HepG2 (cell line): ENCODE results near the gene TOR1A. TPM values are rescaled to one million over a fixed set of nuclear protein-coding genes. Genes with fewer than 3 reads are reported as not detected.

Source experiments
- AHR ChIP-seq: IDR thresholded peaks from 2 replicates; pipeline ENCODE4 v1.6.1; 2018; ENCODE audit warnings: missing genetic modification reagents, missing compliant biosample characterization
- ATF1 ChIP-seq: IDR thresholded peaks from 2 replicates; pipeline ENCODE4 v1.6.1; 2016; ENCODE audit warnings: mild to moderate bottlenecking, control low read depth
- BRCA1 ChIP-seq: sonication (generic); formaldehyde crosslinking; IDR thresholded peaks from 2 replicates; pipeline ENCODE4 v1.4.0; 2020; ENCODE audit warnings: missing genetic modification reagents
- CBX1 ChIP-seq: IDR thresholded peaks from one replicate; pipeline ENCODE4 v1.6.1; 2016; ENCODE audit warnings: antibody characterized with exemption, low read depth
- EEA1 ChIP-seq: sonication (generic); formaldehyde crosslinking; IDR thresholded peaks from 2 replicates; pipeline ENCODE4 v1.5.1; 2020; ENCODE audit warnings: mild to moderate bottlenecking, missing genetic modification reagents, borderline replicate concordance
- FOXA1 ChIP-seq, 2 experiments: fragments of 450-650 bp in 1 of 2; sonication (generic) in 1 of 2; formaldehyde crosslinking in 1 of 2; IDR thresholded peaks; 2 replicates each; pipeline versions ENCODE4 v1.4.0 to v1.6.1; 2016 to 2020; ENCODE audit warnings: missing genetic modification reagents in 1 of 2
- MYNN ChIP-seq: sonication (generic); formaldehyde crosslinking; IDR thresholded peaks from 2 replicates; pipeline ENCODE4 v1.4.0; 2020; ENCODE audit warnings: mild to moderate bottlenecking, low read depth, missing genetic modification reagents
- NFE2L2 ChIP-seq: fragments of 150-350 bp; IDR thresholded peaks from 2 replicates; pipeline ENCODE4 v1.6.1; 2014; ENCODE audit warnings: low read length
- SMAD3 ChIP-seq: sonication (generic); formaldehyde crosslinking; IDR thresholded peaks from 2 replicates; pipeline ENCODE4 v1.4.0; 2020; ENCODE audit warnings: missing genetic modification reagents
- SNAPC2 ChIP-seq: sonication (generic); formaldehyde crosslinking; IDR thresholded peaks from 2 replicates; pipeline ENCODE4 v1.8.1; 2022; ENCODE audit warnings: mild to moderate bottlenecking, missing genetic modification reagents
- STAT5B ChIP-seq: sonication (generic); formaldehyde crosslinking; IDR thresholded peaks from 2 replicates; pipeline ENCODE4 v1.4.0; 2020; ENCODE audit warnings: missing genetic modification reagents
- SYNCRIP ChIP-seq: fragments of 200-400 bp; formaldehyde crosslinking; IDR thresholded peaks from 2 replicates; pipeline ENCODE4 v1.6.1; 2018; ENCODE audit warnings: mild to moderate bottlenecking, low read depth, low read length; ENCODE audit not compliant: insufficient read depth
- ZBTB7B ChIP-seq: sonication (generic); formaldehyde crosslinking; IDR thresholded peaks from 2 replicates; pipeline ENCODE4 v1.4.0; 2020; ENCODE audit warnings: missing genetic modification reagents
- ZNF101 ChIP-seq: sonication (generic); formaldehyde crosslinking; IDR thresholded peaks from 2 replicates; pipeline ENCODE4 v1.4.0; 2020; ENCODE audit warnings: mild to moderate bottlenecking, low read depth, missing genetic modification reagents, borderline replicate concordance
- ZNF224 ChIP-seq: sonication (generic); formaldehyde crosslinking; IDR thresholded peaks from 2 replicates; pipeline ENCODE4 v1.5.0; 2020; ENCODE audit warnings: mild to moderate bottlenecking, missing genetic modification reagents
- ZNF788 ChIP-seq: sonication (generic); formaldehyde crosslinking; IDR thresholded peaks from 2 replicates; pipeline ENCODE4 v1.5.0; 2020; ENCODE audit warnings: mild to moderate bottlenecking, missing genetic modification reagents, borderline replicate concordance
- ZSCAN20 ChIP-seq: sonication (generic); formaldehyde crosslinking; IDR thresholded peaks from 2 replicates; pipeline ENCODE4 v1.4.0; 2020; ENCODE audit warnings: missing genetic modification reagents, mild to moderate bottlenecking, borderline replicate concordance
- polyA plus RNA-seq, 8 experiments: library from polyadenylated mRNA; depleted of rRNA in 3 of 8; stranded (reverse) in 7 of 8; unstranded in 1 of 8; fragments of >200 nt; fragmentation: Illumina TruSeq in 4 of 8; extraction: Trizol in 4 of 8; gene quantifications; 2 replicates each; pipeline versions ENCODE4 v1.2.1 to v1.2.3, GENCODE V29; 2011 to 2016; ENCODE audit warnings: low read depth in 4 of 8, missing spikeins in 1 of 8, mixed read lengths in 1 of 8; ENCODE audit not compliant: insufficient read depth in 1 of 8
- total RNA-seq, 5 experiments: library from RNA; depleted of rRNA; stranded (reverse); fragments of >200 nt; fragmentation: Illumina TruSeq; extraction: Trizol; gene quantifications; 2 replicates each; pipeline ENCODE4 v1.2.3, GENCODE V29; 2016; ENCODE audit warnings: low read depth in 1 of 5
- TF ChIP-seq, protein P1 (sequence below), 2 experiments: sonication (generic) in 1 of 2; formaldehyde crosslinking in 1 of 2; IDR thresholded peaks; 2 replicates each; pipeline versions ENCODE4 v1.5.1 to v1.6.1; 2011 to 2020; ENCODE audit warnings: borderline replicate concordance in 1 of 2, low read depth in 1 of 2, low read length in 1 of 2, mild to moderate bottlenecking in 1 of 2, missing genetic modification reagents in 1 of 2, moderate library complexity in 1 of 2
- TF ChIP-seq, protein P2 (sequence below): sonication (generic); formaldehyde crosslinking; IDR thresholded peaks from 2 replicates; pipeline ENCODE4 v1.8.0; 2022; ENCODE audit warnings: low read depth, missing genetic modification reagents
- TF ChIP-seq, protein P3 (sequence below): sonication (generic); formaldehyde crosslinking; IDR thresholded peaks from 2 replicates; pipeline ENCODE4 v1.9.0; 2022; ENCODE audit warnings: low read depth, missing genetic modification reagents
- TF ChIP-seq, protein P4 (sequence below): sonication (generic); formaldehyde crosslinking; IDR thresholded peaks from 2 replicates; pipeline ENCODE4 v1.5.0; 2020; ENCODE audit warnings: missing genetic modification reagents
- TF ChIP-seq, protein P5 (sequence below): sonication (generic); formaldehyde crosslinking; IDR thresholded peaks from 2 replicates; pipeline ENCODE4 v1.4.0; 2020; ENCODE audit warnings: missing genetic modification reagents, low read depth, mild to moderate bottlenecking, borderline replicate concordance

The TOR1A gene
- total and polyA plus RNA-seq, 2 of the 13 experiments (the other 11 are each of a cell fraction or from before 2014, with no cell fraction given), result 31.6 to 41.4 TPM

- TF ChIP-seq BRCA1 (CRISPR knock-in tag) (no peak; the same call in 1 of the 2 replicates), SYNCRIP (no peak), ATF1 (CRISPR knock-in tag) (peak; percentile 51; the same call in 1 of the 2 replicates), MYNN (CRISPR knock-in tag) (peak; percentile 64; the same call in 1 of the 2 replicates), ZNF788 (peak; percentile 94; the same call in 1 of the 2 replicates), ZNF101 (no peak), EEA1 (CRISPR knock-in tag) (peak; percentile 90; the same call in 1 of the 2 replicates), FOXA1 (IDR thresholded peaks at IDR 0.05) (no peak), FOXA1 (CRISPR knock-in tag; IDR thresholded peaks at IDR 0.05) (peak; percentile 38; the same call in 1 of the 2 replicates), STAT5B (CRISPR knock-in tag) (0 out of 2 replicates have a peak, but pooled peaks have one; percentile 42), CBX1 (peak; percentile 25), SMAD3 (CRISPR knock-in tag) (peak; percentile 90), AHR (CRISPR knock-in tag) (peak; percentile 91; the same call in 1 of the 2 replicates), SNAPC2 (CRISPR knock-in tag) (peak; percentile 51; the same call in 1 of the 2 replicates), ZNF224 (CRISPR knock-in tag) (no peak), ZSCAN20 (CRISPR knock-in tag) (no peak; the same call in 1 of the 2 replicates), NFE2L2 (no peak), ZBTB7B (peak; percentile 77; the same call in 1 of the 2 replicates)
- TF ChIP-seq, protein P1, sequence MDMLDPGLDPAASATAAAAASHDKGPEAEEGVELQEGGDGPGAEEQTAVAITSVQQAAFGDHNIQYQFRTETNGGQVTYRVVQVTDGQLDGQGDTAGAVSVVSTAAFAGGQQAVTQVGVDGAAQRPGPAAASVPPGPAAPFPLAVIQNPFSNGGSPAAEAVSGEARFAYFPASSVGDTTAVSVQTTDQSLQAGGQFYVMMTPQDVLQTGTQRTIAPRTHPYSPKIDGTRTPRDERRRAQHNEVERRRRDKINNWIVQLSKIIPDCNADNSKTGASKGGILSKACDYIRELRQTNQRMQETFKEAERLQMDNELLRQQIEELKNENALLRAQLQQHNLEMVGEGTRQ (IDR thresholded peaks at IDR 0.05; ENCODE audit: low read depth, low read length), result peak; percentile 40; the same call in 1 of the 2 replicates
- TF ChIP-seq, protein P1 (CRISPR knock-in tag; IDR thresholded peaks at IDR 0.05; ENCODE audit: borderline replicate concordance), result peak; percentile 86
- TF ChIP-seq, protein P2, sequence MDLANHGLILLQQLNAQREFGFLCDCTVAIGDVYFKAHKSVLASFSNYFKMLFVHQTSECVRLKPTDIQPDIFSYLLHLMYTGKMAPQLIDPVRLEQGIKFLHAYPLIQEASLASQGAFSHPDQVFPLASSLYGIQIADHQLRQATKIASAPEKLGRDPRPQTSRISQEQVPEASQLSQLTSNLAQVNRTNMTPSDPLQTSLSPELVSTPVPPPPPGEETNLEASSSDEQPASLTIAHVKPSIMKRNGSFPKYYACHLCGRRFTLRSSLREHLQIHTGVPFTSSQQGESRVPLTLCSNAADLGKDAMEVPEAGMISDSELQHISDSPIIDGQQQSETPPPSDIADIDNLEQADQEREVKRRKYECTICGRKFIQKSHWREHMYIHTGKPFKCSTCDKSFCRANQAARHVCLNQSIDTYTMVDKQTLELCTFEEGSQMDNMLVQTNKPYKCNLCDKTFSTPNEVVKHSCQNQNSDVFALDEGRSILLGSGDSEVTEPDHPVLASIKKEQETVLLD (CRISPR knock-in tag), result peak; percentile 87
- TF ChIP-seq, protein P3, sequence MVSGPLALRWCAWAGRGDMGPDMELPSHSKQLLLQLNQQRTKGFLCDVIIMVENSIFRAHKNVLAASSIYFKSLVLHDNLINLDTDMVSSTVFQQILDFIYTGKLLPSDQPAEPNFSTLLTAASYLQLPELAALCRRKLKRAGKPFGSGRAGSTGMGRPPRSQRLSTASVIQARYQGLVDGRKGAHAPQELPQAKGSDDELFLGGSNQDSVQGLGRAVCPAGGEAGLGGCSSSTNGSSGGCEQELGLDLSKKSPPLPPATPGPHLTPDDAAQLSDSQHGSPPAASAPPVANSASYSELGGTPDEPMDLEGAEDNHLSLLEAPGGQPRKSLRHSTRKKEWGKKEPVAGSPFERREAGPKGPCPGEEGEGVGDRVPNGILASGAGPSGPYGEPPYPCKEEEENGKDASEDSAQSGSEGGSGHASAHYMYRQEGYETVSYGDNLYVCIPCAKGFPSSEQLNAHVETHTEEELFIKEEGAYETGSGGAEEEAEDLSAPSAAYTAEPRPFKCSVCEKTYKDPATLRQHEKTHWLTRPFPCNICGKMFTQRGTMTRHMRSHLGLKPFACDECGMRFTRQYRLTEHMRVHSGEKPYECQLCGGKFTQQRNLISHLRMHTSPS (CRISPR knock-in tag), result no peak
- TF ChIP-seq, protein P4, sequence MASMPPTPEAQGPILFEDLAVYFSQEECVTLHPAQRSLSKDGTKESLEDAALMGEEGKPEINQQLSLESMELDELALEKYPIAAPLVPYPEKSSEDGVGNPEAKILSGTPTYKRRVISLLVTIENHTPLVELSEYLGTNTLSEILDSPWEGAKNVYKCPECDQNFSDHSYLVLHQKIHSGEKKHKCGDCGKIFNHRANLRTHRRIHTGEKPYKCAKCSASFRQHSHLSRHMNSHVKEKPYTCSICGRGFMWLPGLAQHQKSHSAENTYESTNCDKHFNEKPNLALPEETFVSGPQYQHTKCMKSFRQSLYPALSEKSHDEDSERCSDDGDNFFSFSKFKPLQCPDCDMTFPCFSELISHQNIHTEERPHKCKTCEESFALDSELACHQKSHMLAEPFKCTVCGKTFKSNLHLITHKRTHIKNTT (CRISPR knock-in tag), result no peak
- TF ChIP-seq, protein P5, sequence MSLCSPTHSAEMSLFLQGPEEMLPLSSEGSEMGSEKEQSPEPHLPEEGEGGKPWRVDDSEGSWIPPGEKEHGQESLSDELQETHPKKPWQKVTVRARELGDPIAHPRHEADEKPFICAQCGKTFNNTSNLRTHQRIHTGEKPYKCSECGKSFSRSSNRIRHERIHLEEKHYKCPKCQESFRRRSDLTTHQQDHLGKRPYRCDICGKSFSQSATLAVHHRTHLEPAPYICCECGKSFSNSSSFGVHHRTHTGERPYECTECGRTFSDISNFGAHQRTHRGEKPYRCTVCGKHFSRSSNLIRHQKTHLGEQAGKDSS (CRISPR knock-in tag), result peak; percentile 58; the same call in 1 of the 2 replicates
These were observed at the start of gene TOR1A (continued) for GRCh38 chr9:129823935-129824601.
